HG03571 (cell line): ENCODE results near the gene GGA1.

ENCODE experiments used
- ATAC-seq: cut with Tn5 transposase; IDR thresholded peaks from one replicate; pipeline ENCODE4 v1.9.1; 2021; ENCODE audit not compliant: unreplicated experiment

The GGA1 gene, protein sequence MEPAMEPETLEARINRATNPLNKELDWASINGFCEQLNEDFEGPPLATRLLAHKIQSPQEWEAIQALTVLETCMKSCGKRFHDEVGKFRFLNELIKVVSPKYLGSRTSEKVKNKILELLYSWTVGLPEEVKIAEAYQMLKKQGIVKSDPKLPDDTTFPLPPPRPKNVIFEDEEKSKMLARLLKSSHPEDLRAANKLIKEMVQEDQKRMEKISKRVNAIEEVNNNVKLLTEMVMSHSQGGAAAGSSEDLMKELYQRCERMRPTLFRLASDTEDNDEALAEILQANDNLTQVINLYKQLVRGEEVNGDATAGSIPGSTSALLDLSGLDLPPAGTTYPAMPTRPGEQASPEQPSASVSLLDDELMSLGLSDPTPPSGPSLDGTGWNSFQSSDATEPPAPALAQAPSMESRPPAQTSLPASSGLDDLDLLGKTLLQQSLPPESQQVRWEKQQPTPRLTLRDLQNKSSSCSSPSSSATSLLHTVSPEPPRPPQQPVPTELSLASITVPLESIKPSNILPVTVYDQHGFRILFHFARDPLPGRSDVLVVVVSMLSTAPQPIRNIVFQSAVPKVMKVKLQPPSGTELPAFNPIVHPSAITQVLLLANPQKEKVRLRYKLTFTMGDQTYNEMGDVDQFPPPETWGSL

DNA sequence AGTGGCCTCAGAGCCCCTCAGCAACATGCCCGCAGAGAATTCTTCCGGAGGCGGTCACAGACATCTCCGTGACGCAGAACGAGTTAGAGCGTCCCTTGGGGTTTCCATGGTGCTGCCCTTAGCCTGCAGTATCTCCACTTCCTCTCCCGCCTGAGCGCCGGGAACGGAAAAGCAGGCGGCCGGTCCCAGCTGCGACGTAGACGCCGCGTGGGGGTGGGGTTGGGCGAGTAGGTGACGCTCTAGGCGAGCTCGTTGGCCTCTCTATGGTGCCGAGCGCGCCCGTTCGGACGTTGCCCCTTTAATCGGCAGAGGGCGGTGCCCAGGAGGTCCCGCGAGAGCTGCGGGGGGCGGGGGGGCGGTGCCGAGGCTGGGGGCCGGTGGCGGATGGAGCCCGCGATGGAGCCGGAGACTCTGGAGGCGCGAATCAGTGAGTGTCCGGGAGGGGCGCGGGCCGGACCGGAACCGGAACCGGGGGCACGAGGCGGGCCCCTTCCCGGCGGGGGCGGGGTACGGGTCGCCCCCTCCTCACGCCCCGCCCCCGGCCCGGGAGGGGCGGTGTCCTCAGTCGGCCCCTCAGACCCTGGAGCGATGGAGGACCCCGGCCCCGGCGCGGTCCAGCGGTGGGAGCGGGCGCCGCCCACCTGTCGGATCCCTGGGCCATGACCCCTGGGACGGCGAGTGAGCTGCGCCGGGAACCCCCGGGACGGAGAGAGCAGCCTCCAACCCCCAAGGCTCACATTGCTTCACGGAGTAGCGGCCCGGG lies at the start of gene GGA1:
Gene GGA1, plus strand, starts transcription at position 358 of the 763 bp plus-strand sequence. Its CDS starts 27 bp downstream, at position 385.
- ATAC-seq: peak; percentile 61

DNA sequence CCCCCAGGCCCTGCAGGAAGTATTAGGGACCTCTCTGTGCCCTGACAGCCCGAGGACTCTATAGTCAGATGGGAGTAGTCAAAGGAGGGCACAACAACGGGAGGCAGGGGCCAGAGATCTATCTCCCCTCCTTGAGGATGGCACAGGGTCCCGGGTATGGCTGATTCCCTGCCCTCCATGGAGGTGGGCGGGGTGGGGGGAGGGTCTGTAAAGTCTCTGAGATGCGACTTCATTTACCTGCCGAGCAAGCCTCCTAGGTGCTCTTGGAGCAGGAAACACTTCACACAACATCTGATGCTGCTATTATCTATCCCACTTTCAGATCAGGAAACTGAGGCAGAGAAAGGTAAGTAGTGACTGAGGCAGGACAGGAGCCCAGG lies 49.1 kb upstream of the GGA1 start:
- no peak for ATAC-seq

DNA sequence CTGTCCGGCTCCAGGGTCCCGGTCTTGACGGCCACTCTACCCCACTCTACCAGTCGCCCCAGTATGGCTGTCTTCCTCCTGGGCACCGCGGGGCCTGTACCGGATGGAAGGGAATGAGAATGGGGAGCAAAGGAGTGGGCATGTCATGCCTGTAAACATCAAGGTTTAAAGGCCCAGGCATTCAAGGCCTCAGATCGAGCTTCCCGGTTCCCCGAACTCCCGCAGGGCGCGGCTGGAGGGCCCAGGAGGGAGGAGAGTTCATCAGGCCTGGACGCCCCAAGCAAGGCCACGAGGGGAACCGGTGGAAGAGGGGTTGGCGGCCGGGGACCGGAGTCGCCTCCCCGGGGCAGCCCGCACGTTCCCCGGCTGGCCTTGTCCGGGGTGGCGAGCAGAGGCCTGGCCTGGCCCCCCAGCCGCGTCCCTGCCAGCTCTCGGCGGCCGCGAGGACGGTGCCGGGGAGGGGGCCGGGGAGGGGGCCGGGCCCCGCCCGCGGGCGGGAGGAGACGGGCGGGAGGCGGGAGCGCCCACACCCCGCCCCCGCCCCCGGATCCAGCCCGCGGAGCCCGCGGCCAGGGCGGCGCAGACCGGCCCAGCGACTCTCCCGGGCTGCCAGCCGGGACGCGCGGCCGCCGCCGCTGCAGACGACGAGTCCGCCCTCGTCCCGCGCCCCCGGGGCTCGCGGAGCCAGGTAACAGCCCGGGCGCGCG lies 48.6 kb upstream of the GGA1 start, which contains the start of gene CDC42EP1:
Gene CDC42EP1, plus strand, starts transcription at position 580 of the 707 bp plus-strand sequence. CDS start 5,870 bp downstream, outside the sequence.
- no peak for ATAC-seq

DNA sequence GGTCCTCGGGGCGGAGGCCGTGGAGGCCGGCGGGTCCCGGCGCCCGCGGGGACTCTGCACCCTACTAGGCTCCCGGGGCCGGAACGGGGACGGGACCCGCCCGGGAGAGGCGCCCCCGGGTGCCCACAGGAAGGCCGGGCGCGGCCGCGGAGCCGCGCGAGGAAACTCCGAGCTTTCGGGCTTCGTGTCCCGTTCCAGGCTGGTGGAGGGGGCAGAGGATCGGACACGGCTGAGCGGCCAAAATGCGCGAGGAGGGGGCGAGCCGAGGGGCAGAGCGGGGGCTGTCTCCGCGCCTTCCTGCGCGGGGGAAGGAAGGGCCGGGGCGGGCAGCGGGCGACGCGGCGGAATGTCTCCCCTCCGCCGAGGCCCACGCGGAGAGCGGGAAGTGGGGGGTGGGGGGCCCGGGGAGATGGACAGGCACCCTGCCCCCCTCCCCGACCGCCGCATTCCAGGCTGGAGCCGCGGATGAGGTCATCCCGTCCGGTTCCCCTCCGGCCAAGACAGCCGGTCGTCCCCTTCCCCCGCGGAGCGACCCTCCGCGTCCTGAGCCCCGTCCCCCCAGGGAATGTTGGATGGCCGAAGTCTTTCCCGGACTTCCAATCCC lies 47.9 kb upstream of the GGA1 start:
- no peak for ATAC-seq

DNA sequence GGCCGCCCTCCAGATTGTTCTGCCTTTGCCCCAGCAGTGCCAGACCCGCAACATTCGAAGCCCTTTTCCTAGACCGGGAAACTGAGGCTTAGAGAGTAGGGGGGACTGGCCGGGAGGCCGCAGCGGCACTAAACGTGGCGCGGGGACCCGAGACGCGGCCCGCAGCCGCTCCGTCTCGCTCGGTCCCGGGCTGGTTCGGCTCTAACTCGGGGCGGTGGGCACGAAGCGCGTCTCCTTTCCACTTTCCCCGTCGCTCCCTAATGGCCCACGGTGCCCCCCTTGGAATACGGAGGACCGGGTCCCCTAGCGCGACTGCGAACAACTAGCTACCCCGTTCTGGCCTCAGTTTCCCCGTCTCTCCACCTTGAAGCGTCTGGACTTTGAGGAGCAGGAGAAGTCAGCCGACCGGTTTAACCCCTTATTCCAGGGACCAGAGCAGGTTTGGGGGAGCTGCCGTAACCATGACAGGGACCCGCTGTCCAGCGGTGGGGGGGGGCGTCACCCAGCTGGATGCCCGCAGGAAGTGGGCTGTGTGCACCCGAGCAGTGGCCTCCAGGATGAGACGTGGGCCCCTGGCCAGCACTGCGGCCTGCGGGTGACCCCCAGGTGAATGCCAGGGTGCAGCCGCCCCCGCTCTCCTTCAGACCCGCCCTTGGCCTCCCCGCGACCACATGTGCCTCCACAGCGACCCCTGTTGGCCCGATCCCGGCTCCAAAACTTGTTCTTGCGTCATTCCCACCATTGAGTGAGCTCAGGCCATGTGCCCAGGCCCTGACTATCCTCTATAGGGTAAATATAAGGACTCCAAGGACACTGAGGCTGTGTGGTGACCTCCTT lies 47.2 kb upstream of the GGA1 start:
- no peak for ATAC-seq

DNA sequence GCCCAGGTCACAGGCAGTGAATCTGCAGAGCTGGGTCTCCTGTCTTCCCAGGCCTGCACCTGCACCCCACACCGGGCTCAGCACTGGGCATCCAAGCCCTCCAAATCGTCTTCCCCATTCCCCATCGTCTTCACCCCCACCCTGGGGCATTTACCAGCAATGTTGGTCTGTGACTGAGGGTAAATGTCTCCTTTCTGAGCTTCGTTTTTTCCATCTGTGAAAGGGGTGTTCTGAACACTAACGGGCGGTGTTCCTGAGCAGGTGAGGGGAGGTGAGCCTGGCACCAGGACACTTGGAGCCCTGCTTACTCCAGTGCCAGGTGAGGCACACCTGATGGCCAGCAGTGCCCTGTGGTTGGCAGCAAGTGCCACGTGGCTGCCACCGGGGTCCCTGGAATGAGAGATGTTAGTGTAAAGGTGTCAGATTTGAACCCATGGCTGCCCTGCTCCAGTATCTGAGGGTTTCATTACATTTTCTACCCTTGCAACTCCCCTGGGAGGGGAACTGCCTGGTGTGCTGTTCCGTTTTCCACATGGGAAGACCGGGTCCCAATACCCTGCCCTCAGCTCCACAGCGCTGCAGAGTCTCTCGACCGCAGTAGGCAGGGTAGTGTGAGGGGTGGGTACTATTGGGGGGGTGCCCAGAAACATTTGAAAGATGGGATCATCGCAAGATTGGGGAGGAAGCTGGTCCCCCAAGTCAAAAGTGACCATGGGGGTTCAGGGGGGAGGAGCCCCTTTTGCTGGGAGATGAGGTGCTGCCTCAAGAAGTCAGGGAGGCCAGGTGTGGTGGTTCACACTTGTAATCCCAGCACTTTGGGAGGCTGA lies 46.4 kb upstream of the GGA1 start:
- no peak for ATAC-seq

DNA sequence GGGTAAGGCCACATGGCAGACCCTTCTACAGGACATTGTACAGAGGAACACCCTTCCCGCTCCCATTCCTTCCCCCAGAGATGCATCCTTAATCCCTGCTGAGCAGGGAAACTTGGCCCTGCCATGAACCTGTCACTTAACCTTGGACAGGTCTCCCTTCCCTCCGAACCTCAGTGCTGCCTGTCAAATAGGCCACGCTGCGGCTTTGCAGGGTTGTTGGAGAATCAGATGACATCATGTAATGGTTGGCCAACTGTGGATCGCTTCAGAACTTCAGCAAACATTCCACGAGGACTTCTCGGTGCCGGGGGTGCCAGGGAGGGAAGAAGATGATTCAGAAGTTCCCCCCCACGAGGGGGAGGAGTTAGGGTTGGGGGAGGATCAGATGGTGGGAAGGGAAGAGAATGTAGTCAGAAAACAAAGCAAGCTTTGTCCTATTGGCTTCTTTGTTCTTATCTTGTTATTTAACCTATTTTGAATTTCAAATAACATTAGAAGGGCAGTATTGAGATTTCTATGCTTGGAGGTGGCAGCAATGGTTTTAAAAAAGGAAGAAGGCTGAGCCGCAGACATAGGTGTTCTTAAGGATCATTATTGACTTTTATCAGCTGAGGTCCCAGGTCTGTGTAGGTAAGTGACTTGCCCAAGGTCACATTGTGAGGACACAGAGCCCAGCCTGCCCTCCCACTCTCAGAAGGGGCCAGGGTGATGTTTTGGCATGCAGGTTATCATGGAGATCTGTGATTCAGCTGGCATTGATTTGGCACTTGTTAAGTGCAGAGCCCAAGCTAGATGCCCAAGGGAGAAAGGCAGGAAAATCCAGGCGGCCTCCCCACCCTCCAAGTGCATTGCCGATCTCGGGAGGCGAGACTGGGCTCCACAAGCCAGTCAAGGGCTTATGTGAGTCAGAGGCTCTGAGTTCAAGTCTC lies 45.2 kb upstream of the GGA1 start:
- no peak for ATAC-seq

DNA sequence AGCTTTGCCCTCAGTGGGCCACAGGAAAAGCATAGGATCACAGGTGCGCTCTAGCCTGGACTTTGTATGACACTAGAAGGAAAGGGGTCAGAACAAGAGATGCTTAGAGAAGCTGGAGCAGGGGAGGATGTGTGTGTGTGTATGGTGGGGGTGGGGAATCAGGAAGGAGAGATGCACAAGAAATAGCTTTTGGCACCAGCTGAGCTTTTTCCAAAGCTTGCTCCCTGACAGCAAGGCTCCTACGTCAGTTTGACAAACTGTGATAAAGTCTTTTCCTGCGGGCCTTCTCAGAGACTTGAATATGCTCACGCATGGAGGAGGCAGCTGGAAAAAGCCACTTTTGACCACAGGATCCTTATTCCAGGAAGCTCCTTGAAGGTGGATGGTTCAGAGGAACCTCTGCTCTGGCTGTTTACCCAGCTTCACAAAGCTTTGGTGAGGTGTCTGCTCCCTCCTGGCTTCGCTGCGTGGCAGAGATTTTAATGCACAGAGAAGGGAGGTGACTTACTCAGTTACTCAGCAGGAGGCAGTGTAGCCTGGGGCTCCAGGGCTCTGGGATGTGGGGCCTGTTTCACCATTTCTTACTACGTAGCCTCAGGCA lies 44.4 kb upstream of the GGA1 start:
- ATAC-seq: no peak

DNA sequence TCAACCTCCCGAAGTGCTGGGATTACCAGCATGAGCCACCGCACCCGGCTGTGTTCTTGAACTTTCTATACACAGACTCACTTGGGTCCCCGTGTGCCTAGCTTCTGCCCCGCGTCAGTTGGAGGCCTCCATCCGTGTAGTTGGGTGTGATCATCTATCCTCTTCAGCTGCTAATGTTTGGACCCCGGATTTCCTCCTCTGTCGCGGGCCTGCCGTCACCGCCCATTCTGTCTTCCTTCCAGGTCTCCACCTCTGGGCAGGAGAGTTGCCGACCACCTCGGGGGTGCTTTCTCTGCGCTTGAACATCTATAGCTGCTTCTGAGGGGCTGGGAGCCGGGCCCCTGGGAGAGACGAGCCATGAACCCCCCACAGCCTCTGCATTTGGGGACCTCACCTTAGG lies 42.8 kb upstream of the GGA1 start:
- ATAC-seq: no peak

DNA sequence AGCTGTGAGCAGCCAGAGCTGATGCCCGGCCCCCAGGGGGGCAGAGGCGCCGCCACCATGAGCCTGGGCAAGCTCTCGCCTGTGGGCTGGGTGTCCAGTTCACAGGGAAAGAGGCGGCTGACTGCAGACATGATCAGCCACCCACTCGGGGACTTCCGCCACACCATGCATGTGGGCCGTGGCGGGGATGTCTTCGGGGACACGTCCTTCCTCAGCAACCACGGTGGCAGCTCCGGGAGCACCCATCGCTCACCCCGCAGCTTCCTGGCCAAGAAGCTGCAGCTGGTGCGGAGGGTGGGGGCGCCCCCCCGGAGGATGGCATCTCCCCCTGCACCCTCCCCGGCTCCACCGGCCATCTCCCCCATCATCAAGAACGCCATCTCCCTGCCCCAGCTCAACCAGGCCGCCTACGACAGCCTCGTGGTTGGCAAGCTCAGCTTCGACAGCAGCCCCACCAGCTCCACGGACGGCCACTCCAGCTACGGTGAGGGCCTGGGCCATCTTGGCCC lies 42.3 kb upstream of the GGA1 start:
- ATAC-seq: no peak

DNA sequence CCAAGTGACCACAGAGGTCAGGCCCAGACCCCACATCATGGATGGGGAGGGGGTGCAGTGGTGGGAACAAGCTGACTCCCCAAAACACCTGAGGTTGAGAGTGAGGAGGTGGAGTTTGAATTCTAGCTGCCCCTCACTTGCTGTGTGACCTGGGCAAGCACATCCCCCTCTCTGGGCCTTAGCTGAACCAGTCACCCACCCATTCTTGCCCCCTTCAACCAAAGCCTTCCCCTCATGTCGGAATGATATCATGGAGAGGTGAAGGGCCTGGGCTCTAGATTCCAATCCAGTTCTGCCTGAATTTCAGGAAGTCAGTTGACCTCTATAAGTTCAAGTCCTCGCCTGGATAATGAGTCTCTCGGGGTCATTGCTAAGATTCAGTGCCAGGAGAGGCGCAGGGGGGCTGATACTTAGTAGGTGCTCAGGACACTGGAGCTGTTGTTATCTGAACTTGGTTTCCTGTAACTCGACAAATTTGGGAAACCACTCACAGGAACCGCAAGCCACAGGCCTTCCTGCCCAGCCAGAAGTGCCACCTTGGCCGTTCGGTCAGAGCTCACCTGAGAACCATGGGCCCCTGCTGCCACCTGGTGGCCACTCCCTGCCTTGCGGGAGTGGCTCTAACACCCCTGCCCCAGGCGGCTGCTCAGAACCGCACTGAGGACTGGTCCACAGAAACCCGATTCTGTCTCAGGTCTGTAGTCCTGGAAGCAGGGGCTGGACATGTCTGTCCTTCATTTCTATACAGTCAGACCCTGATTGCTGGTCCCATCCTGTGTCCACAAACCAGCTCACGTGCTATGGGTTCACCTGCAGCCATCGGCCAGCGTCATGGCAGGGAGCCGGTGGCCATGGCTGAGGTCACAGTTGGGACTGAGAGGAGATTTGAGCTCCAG lies 41.5 kb upstream of the GGA1 start:
- ATAC-seq: no peak

DNA sequence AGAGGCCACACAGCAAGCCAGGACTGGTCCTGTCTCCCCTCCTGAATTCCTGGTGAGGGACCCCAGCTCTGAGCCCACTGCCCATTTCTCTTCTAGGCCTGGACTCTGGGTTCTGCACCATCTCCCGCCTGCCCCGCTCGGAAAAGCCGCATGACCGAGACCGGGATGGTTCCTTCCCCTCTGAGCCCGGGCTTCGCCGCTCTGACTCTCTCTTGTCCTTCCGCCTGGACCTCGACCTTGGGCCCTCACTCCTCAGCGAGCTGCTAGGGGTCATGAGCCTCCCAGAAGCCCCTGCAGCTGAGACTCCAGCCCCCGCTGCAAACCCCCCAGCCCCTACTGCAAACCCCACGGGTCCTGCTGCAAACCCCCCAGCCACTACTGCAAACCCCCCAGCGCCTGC lies 40.6 kb upstream of the GGA1 start:
- ATAC-seq: no peak

DNA sequence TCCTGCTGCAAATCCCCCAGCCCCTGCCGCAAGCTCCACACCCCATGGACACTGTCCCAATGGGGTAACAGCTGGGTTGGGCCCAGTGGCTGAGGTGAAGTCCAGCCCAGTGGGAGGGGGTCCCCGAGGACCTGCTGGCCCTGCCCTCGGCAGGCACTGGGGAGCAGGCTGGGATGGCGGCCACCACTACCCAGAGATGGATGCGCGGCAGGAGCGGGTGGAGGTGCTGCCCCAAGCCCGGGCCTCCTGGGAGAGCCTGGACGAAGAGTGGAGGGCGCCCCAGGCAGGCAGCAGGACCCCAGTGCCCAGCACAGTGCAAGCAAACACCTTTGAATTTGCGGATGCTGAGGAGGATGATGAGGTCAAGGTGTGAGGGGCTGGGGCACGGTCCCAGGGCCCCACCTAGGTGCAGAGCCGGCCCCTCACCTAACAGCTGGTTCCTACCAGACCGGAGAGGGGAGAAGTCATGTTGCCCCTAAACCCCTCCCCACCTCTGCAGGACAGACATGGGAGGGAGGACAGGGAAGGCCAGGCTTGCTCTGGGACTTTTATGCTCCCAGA lies 40.1 kb upstream of the GGA1 start:
- no peak for ATAC-seq

DNA sequence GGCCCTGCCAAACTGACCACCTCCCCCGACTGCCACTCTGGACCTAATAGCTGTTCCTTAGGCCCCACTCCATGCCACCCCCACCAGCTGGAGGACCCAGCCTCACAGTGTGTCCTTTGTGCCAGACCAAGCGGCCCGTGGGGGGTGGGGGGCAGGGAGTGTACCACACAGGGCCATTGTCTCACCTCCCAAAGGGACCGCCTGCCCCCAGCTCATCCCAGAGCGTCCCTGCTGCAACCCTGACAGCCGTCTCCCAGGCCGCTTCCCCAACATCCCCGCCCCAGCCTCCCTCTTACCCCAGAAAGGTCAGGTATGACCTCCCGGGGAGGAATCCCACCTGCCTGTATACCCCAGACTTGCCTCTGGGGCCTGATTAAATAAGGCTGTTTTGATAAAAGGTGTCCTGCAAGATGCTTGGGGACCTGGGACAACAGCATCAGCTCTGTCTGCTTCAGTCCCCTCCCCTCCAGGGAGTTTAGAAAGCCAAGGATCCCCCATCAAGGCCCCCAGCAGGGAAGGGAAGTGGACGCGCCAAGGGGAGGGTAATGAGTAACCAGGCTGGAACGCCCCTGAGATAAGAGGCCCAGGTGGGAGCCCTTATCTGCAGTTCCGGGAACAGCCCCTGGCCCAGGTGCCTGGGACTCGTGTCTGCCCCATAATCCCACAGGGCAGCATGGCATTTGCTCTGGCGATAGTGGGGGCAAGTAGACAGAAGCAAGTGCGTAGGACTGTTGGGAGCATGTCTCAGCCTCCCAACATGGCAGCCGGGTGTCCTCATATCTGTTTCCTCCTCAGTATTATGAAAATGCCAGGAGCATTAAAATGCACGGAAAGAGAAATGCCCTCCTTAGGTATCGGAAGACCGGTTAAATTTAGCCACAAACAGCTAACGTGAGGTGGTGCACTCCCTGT lies 39.4 kb upstream of the GGA1 start:
- ATAC-seq: no peak
